Measurements from ENCODE around the gene PIAS3. TPM values are rescaled to one million over a fixed set of nuclear protein-coding genes. Genes with fewer than 3 reads are reported as not detected.
A peak's percentile ranks its signal among the peaks of the same experiment; 100 is the strongest.
"Not testable (repeated sequence)": the region's sequence is repeated elsewhere in the genome, so short reads cannot be mapped to it uniquely, and the experiment has no call there.

PIAS3 gene
- total and polyA plus RNA-seq, 2 experiments from 2014 or later: 35.7 to 45.4 TPM

- peaks cover 26% of the 10 kb centered on the region for H3K36me3 ChIP-seq (ENCODE audit: insufficient read depth)
- peak within 1 kb of the TSS; percentile 90 for H3K27ac ChIP-seq (ENCODE audit: low read depth)
- peak within 1 kb of the TSS; percentile 93 for H2AFZ ChIP-seq
- Mint-ChIP-seq H3K4me3 (peak within 1 kb of the TSS; percentile 99), H3K27me3 (ENCODE audit: insufficient read depth, low read depth, poor library complexity) (peaks cover 5% of the 10 kb centered on the region), H3K27ac (peak within 1 kb of the TSS; percentile 99), H3K9me3 (no peaks in the 10 kb centered on the region), H3K4me1 (peaks cover 2% of the 10 kb centered on the region; the same call in 2 of the 3 replicates), H3K36me3 (ENCODE audit: low read depth) (peaks cover 38% of the 10 kb centered on the region)
- no peaks in the 10 kb centered on the region for H3K9me2 ChIP-seq (ENCODE audit: insufficient read depth)
- peaks cover 8% of the 10 kb centered on the region for H3K4me1 ChIP-seq (ENCODE audit: insufficient read depth)
- no peaks in the 10 kb centered on the region for H4K20me1 ChIP-seq (replicated peaks; ENCODE audit: insufficient read depth)
- H3K79me2 ChIP-seq (replicated peaks; ENCODE audit: insufficient read depth): peaks cover 29% of the 10 kb centered on the region
- H3F3A ChIP-seq (replicated peaks; ENCODE audit: low read depth): 0 out of 2 replicates have a peak, but pooled peaks cover 6% of the 10 kb centered on the region
- TF ChIP-seq POLR2AphosphoS5 (IDR thresholded peaks at IDR 0.05; ENCODE audit: low read depth) (peak; percentile 82), NANOG (IDR thresholded peaks at IDR 0.05; ENCODE audit: borderline replicate concordance) (no peak), CREB1 (CRISPR knock-in tag; IDR thresholded peaks at IDR 0.05; ENCODE audit: low read depth) (peak; percentile 29; the same call in 1 of the 2 replicates), EZH2 (IDR thresholded peaks at IDR 0.05; ENCODE audit: low read depth, unreplicated experiment) (no peak)
- TF ChIP-seq, protein P1, sequence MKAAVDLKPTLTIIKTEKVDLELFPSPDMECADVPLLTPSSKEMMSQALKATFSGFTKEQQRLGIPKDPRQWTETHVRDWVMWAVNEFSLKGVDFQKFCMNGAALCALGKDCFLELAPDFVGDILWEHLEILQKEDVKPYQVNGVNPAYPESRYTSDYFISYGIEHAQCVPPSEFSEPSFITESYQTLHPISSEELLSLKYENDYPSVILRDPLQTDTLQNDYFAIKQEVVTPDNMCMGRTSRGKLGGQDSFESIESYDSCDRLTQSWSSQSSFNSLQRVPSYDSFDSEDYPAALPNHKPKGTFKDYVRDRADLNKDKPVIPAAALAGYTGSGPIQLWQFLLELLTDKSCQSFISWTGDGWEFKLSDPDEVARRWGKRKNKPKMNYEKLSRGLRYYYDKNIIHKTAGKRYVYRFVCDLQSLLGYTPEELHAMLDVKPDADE (IDR thresholded peaks at IDR 0.05): 0 out of 2 replicates have a peak, but pooled peaks have one; percentile 37
- DNase-seq (ENCODE audit: low spot score) (peak; percentile 96), ATAC-seq (peak; percentile 96)
- no peaks in the 10 kb centered on the region for H3K27me3 ChIP-seq (ENCODE audit: insufficient read depth)
- peak within 1 kb of the TSS; percentile 85 for H3K4me3 ChIP-seq
- peak within 1 kb of the TSS; percentile 91 for H3K4me2 ChIP-seq
Observed at GRCh38 chr1:145823565-145824498, 35.0 kb downstream of the PIAS3 start, which contains the start of the genes POLR3C and RNF115. POLR3C (plus strand) TSS chr1:145824200; CDS start chr1:145825777, 1,577 bp downstream. RNF115 (minus strand) TSS chr1:145824095; CDS start chr1:145823873, 222 bp downstream.

DNA sequence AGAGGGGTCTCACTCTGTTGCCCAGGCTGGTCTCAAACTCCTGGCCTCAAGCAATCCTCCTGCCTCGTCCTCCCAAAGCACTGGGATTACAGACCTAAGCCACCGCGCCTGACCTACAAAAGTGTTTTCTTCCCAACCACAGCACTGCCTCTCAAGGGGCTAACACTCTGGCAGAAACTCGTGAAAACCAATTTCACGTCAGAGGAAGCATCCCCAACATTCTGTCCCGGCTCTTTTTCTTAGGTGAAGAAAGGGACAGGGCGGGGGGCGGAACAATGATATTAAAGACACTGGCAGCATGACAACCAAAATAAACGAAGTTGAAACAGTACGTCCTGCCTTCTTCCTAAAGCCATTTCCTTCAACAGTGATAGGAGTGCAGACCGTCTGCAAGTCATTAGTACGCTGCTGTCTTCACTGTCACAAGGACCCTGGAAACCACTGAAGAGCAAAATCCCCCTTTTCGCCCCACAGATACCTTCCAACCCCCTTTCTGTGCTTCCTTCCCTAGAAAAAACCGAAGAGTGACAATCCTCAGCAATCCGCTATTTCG is 36.0 kb downstream of the PIAS3 start:
- not testable (repeated sequence) for H3K27me3 ChIP-seq (ENCODE audit: insufficient read depth); H3K4me3 ChIP-seq; H3K27ac Mint-ChIP-seq; ATAC-seq; H3K4me1 Mint-ChIP-seq; H3F3A ChIP-seq (replicated peaks; ENCODE audit: low read depth); H3K9me3 Mint-ChIP-seq; H3K27me3 Mint-ChIP-seq (ENCODE audit: insufficient read depth, low read depth, poor library complexity); H3K9me2 ChIP-seq (ENCODE audit: insufficient read depth); DNase-seq (ENCODE audit: low spot score); H4K20me1 ChIP-seq (replicated peaks; ENCODE audit: insufficient read depth); H2AFZ ChIP-seq; H3K27ac ChIP-seq (ENCODE audit: low read depth); H3K4me1 ChIP-seq (ENCODE audit: insufficient read depth); H3K4me2 ChIP-seq; H3K4me3 Mint-ChIP-seq
- H3K79me2 ChIP-seq (replicated peaks; ENCODE audit: insufficient read depth): peaks cover 29% of the 10 kb centered on the region
- peaks cover 16% of the 10 kb centered on the region; the same call in 1 of the 2 replicates for H3K36me3 ChIP-seq (ENCODE audit: insufficient read depth)
- peaks cover 28% of the 10 kb centered on the region for H3K36me3 Mint-ChIP-seq (ENCODE audit: low read depth)

DNA sequence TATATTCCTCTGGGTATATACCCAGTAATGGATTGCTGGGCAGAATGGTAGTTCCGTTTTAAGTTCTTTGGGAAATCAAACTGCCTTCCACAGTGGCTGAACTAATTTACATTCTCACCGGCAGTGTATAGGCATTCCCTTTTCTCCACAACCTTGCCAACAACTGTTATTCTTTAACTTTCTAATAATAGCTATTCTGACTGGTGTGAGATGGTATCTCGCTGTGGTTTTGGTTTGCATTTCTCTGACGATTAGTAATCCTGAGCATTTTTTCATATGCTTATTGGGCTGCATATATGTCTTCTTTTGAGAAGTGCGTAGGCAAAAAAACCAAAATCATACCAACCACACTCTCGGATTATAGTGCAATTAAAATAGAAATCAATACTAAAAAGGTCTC is 40.8 kb downstream of the PIAS3 start:
- not testable (repeated sequence) for H3K27ac Mint-ChIP-seq; H2AFZ ChIP-seq; H3K27me3 ChIP-seq (ENCODE audit: insufficient read depth); H3K4me1 Mint-ChIP-seq; H3K4me3 Mint-ChIP-seq; H3K27me3 Mint-ChIP-seq (ENCODE audit: insufficient read depth, low read depth, poor library complexity); H3K4me3 ChIP-seq; H3K9me3 Mint-ChIP-seq; H4K20me1 ChIP-seq (replicated peaks; ENCODE audit: insufficient read depth); H3F3A ChIP-seq (replicated peaks; ENCODE audit: low read depth); H3K9me2 ChIP-seq (ENCODE audit: insufficient read depth); H3K4me1 ChIP-seq (ENCODE audit: insufficient read depth); ATAC-seq; H3K36me3 Mint-ChIP-seq (ENCODE audit: low read depth); H3K4me2 ChIP-seq; DNase-seq (ENCODE audit: low spot score); H3K27ac ChIP-seq (ENCODE audit: low read depth); H3K36me3 ChIP-seq (ENCODE audit: insufficient read depth)
- H3K79me2 ChIP-seq (replicated peaks; ENCODE audit: insufficient read depth): peaks cover 16% of the 10 kb centered on the region

GRCh38 chr1:145812977-145813810 is 45.7 kb downstream of the PIAS3 start:
- H3K79me2 ChIP-seq (replicated peaks; ENCODE audit: insufficient read depth); H3K4me3 ChIP-seq; H3K36me3 Mint-ChIP-seq (ENCODE audit: low read depth); H2AFZ ChIP-seq; DNase-seq (ENCODE audit: low spot score); H4K20me1 ChIP-seq (replicated peaks; ENCODE audit: insufficient read depth); H3K9me3 Mint-ChIP-seq; H3K4me3 Mint-ChIP-seq; H3K27me3 Mint-ChIP-seq (ENCODE audit: insufficient read depth, low read depth, poor library complexity); H3K4me1 ChIP-seq (ENCODE audit: insufficient read depth); H3K4me1 Mint-ChIP-seq; H3K27ac Mint-ChIP-seq; H3F3A ChIP-seq (replicated peaks; ENCODE audit: low read depth); ATAC-seq; H3K9me2 ChIP-seq (ENCODE audit: insufficient read depth); H3K4me2 ChIP-seq; H3K27me3 ChIP-seq (ENCODE audit: insufficient read depth); H3K36me3 ChIP-seq (ENCODE audit: insufficient read depth); H3K27ac ChIP-seq (ENCODE audit: low read depth): not testable (repeated sequence)
